Nucleus accumbens (tissue), 56 donors: Measurements from ENCODE around the gene HLCS.
A peak's percentile ranks its signal among the peaks of the same experiment; 100 is the strongest.

Source experiments
- DNase-seq, 56 donors: peaks; one replicate each; lab custom pipeline; 2025; lab: John Stamatoyannopoulos, UW

The HLCS gene

DNA sequence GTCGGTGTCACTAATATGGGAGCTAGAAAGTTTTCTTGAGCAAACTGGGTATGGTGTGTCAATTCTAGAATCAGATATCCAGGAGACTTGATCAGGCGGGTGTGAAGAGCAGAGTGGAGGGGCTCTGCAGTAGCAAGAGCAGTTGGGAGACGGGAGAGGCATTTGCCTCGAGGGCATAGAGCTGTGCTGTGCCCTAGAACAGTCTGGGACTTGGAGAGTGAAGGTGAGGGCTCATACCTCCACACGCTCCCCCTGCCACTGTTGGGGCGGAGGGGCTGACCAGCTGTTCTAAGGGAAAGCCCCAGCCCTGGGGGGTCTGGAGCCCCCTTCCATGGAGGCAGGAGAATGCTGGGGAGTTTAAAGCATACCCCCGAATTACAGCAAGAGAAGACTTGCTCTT, 233.7 kb downstream of the HLCS start:
- no peak for DNase-seq

DNA sequence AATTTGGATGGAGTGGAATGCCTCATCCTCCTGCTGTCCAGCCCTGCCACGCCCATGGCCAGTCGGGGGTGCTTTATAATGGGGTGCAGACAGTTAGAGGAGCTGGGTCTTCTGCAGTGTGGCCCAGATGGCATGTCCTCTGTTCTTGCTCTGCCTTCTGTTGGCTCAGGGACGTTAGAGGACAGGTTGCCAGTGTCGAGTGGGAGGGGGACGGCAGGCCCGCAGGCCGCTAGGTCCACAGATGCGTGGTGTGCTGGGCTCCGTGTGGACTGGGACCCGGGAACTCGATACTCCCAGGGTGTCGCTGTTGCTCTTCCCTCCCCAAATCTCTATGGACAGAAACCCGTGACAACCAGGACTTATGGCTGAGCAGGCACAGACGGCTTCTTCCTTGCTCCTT, 234.3 kb downstream of the HLCS start:
- DNase-seq = no peak

- no peak for DNase-seq
Observed at GRCh38 chr21:36730291-36731281, 235.9 kb downstream of the HLCS start.

DNA sequence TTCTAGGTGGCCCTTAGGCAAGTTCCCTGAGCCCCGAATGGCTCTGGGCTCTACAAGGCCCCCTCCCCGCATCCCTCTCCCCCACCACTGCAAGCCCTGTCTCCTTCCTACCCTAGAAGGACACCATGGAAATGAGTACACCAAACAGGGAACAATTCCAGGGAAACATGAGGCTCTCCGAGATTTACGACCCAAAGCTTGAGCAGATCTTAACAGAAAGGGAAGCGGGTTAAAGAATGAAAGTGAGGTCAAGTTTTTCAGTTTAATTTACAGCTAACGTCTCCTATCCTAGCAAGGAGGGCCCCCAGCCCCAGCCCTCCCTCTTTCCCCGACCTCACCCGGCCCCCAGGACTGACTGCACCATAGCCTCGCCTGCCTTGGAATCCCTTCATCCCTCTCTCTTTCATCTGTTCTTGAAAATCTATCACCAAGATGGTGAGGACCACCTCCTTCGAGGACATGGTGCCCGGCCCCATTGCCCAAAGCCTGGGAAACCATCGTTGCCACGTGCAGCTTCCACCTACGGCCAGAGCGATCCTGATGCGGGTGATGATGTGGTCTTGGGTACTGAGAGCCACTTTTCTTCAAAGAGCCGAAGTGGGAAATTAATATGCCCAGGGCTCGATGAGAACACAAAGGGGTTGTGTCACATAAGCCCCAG, 237.0 kb downstream of the HLCS start:
- DNase-seq = no peak

DNA sequence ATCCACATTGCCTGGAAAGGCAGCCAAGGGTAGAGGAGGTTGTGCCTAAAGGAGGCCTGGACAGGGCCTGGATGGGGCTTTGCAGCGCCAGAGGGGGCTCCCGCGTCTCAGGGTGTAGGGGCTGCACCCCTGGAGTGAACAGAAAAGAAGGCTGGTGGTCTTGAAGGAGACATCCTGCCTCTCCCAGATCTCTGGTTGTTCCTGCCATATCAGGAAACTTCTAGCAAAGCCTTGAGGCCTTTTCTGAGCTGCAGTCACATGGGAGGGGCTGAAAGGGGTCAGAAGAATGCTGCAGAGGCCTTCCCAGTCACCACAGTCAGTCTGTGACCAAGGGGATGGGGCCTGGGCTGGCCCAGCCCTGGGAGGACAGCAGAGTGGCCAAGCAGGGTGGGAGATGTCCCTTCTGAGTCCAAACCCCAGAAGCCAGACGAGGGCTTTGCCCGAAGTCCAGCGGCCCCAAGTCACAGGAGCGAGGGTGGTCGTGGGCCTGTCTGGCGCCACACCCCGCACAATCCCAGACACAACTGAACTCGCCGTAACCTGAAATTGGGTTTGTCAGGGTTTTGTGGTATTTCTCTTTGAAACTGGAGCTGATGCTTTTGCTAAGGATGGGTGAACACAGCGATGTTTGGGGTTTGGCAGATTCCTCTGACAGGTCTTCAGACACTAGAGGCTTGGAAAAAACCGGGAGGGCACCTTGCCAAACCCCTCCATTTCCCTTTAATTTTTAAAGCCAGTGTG, 237.9 kb downstream of the HLCS start:
- DNase-seq = no peak

DNA sequence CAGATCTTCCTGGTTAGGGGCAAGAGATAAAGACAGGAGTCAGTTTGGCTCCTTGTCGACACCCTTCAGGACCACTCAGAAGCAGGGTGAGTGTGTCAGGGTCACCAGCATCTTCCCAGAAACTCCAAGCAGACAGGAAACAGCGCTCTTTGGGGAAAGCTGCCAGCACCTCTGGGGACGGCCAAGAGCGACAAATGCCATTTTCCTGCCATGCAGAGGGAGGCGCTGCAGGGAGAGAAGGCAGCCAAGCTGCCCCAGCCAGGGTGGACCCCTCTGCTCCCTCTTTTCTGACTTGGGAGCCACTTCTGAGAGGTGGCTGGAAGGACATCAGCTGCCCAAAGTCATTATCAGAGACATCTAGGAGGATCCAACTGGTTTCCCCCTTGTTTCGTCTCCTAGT, 238.6 kb downstream of the HLCS start:
- no peak for DNase-seq

GRCh38 chr21:36725793-36726386, 240.6 kb downstream of the HLCS start:
- DNase-seq = no peak

DNA sequence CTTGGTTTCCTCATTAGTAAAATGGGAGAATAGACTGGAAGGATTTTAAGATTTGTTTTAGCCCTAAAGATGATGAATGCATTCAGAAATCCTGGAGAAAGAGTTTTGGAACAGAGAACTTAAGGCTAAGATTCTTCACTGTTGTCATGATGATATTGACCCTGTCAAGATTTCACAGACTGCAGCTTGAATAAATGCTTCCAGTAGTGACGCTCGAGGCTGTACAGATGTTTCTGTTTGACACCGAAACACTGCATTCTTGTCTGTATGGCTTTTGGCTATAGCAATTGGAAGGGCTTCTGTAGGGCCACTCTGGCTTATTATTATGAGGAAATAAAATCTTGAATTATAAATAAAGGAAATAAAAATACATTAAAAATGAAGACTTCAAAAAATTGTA, 241.8 kb downstream of the HLCS start:
- DNase-seq = no peak

- no peak for DNase-seq
Observed at GRCh38 chr21:36723371-36723881, 243.0 kb downstream of the HLCS start.

GRCh38 chr21:36722370-36723368, 243.8 kb downstream of the HLCS start:
- DNase-seq = no peak

GRCh38 chr21:36721817-36722216, 244.7 kb downstream of the HLCS start:
- no peak for DNase-seq

GRCh38 chr21:36719614-36720013, 246.9 kb downstream of the HLCS start:
- no peak for DNase-seq

DNA sequence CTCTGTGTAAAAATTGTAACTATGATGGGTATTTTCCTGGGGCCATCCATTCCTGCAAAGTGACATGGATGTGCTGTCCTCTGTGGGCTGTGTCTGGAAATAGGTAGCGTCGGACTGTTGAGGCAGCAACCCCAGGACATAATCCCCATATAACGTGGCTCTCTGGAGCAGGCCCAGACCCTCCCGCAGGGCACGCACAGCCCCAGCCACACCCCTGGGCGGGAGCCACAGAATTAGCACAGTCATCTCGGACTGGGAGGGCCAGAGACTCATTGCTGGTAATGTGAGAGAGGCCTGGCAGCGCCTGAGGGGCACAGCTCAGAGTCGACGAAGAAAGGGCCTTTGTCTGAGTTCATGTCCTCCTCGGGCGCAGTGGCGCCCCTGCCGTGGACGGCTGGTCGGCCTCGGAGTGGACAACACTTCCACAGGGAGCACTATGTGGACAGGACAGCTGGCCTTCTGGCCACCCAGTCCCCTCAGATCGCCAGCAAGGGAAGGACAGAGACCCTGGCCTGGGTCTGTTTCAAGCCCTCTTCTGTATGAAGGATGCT, 247.4 kb downstream of the HLCS start:
- DNase-seq = peak in 47 of 56 donors; percentile 4 to 88 (median 57)

GRCh38 chr21:36717976-36718375, 248.5 kb downstream of the HLCS start:
- no peak for DNase-seq

DNA sequence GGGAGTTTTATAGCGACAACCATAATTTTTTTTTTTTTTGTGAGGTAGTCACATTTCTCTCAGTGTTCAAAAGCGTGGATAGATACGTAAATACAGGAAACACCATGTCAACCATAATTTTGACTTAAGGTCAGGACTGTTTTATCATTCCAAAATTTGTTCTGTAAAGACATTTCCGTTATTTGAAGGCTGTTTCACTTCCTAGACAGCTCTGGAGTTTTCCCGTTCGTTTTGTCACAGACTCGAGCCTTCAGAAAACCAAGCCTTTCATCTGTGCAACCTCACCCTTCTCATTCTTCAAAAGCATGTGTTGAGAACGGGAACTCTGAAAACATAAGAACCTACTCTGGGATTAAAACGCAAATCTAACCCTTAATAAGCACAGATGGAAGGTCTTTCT, 249.6 kb downstream of the HLCS start:
- DNase-seq = no peak

DNA sequence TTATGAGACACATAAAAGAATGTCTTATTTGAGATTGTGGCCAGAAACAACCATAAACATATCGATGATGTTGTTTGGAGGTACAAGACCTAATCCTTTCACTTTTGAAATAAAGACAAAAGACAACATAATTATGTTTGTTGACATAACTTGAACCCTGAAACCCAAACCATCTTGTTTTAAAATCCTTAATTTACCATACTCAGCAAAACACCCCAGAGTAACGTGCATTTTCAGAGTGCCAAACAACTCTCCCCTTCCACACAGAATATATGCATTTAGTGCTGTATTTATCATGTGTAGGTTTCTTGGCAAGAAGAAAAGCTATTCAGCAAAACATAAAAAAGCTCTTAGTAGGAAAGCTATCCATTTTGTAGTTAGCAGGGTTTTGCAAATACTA, 250.1 kb downstream of the HLCS start:
- DNase-seq = no peak

DNA sequence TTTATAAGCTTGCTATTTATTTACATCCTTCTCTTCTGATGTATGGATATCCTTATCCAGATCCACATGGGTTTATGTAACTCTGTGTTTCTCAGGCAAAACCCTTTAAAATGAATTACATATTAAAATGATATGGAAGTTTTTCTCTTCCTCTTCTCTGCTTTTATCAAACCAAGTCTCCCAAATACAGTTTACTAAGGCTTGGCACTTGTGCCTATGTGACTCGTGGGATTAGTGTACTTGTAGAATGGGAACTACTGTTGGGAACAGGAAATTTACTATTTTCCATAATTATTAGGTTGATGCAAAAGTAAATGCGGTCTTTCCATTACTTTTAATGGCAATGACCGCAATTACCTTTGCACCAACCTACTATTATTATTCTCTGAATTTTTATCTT, 252.7 kb downstream of the HLCS start:
- DNase-seq = no peak

DNA sequence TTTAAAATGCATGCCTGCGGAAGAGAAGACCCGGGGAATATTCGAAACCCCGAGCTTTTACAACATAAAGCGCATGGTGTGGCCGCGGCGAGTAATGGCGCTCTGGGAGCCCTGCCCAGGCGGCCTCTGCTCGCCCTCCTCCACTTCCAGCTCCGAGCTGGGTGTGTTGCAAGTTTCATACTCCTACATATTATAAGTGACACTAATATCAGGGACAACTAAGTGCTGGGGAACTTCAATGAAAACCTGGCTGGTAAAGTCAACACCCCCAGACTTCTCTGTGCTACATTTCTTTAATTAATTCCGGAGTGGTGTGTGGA, 255.8 kb downstream of the HLCS start:
- no peak for DNase-seq
